ENCODE measurements around the gene ELOVL5.

- TF ChIP-seq CTCF (IDR thresholded peaks at IDR 0.05; ENCODE audit: insufficient read depth, low read depth, low read length): no peak
- TF ChIP-seq EZH2 (IDR thresholded peaks at IDR 0.05; ENCODE audit: insufficient read depth, low read length): no peak
These were observed 120.9 kb downstream of the ELOVL5 start for GRCh38 chr6:53227847-53228246.

Data from astrocyte (in vitro differentiated cells and primary cell).